Lower leg skin (tissue), 3 donors: ENCODE measurements around the gene DNAJC11.

Experiments
- POLR2A ChIP-seq, 2 donors: fragments of 450-650 bp; IDR thresholded peaks; one replicate each; pipeline ENCODE4 v1.6.1; 2016 to 2017; ENCODE audit warnings: antibody characterized with exemption in 2 of 2, mild to moderate bottlenecking in 1 of 2, moderate library complexity in 1 of 2
- TF ChIP-seq, protein P1 (sequence below), 3 donors: fragments of 450-650 bp; IDR thresholded peaks; one replicate each; pipeline ENCODE4 v1.5.1; 2016; ENCODE audit warnings: antibody characterized with exemption in 3 of 3, mild to moderate bottlenecking in 3 of 3, moderate library complexity in 2 of 3

DNA sequence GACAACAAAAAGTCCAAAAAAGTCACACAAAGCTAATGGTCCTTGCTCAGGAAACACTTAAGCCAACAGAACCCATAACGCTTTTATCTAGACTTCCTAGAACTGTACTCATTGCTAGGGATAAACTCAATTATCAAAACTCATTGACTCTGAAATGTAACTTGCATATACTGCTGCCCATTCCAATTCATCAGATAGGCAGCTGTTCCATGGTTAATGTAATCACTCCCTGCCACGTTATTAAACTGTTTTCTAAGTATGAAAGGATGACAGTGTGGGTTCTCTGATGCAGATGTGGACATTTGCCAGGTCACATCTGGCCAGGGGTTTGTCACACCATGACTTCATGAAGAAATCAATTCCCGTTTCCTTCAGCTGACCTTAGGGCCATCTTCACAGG, 30.3 kb upstream of the DNAJC11 start:
- TF ChIP-seq, protein P1, sequence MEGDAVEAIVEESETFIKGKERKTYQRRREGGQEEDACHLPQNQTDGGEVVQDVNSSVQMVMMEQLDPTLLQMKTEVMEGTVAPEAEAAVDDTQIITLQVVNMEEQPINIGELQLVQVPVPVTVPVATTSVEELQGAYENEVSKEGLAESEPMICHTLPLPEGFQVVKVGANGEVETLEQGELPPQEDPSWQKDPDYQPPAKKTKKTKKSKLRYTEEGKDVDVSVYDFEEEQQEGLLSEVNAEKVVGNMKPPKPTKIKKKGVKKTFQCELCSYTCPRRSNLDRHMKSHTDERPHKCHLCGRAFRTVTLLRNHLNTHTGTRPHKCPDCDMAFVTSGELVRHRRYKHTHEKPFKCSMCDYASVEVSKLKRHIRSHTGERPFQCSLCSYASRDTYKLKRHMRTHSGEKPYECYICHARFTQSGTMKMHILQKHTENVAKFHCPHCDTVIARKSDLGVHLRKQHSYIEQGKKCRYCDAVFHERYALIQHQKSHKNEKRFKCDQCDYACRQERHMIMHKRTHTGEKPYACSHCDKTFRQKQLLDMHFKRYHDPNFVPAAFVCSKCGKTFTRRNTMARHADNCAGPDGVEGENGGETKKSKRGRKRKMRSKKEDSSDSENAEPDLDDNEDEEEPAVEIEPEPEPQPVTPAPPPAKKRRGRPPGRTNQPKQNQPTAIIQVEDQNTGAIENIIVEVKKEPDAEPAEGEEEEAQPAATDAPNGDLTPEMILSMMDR (IDR thresholded peaks at IDR 0.05): no peak
- TF ChIP-seq POLR2A (IDR thresholded peaks at IDR 0.05): no peak
